ENCODE results near the gene PPP1R7. TPM values are rescaled to one million over a fixed set of nuclear protein-coding genes. Genes with fewer than 3 reads are reported as not detected.

Gene PPP1R7
- total RNA-seq, 4 donors from 2014 or later = 37.8 to 104 (median 44.4) TPM

GRCh38 chr2:241133436-241133820 lies 16.8 kb upstream of the PPP1R7 start:
- Histone ChIP-seq H3K36me3 (peaks cover 40% of the 10 kb centered on the region), H3K27ac (no peak overlapping the region), H3K27me3 (no peaks in the 10 kb centered on the region), H3K4me3 (no peak overlapping the region), H3K9me3 (no peaks in the 10 kb centered on the region), H3K4me1 (no peaks in the 10 kb centered on the region)
- TF ChIP-seq POLR2A (IDR thresholded peaks at IDR 0.05) = no peak
- TF ChIP-seq POLR2AphosphoS5 (IDR thresholded peaks at IDR 0.05) = no peak
- no peak for TF ChIP-seq EP300 (IDR thresholded peaks at IDR 0.05)
- no peak for TF ChIP-seq CTCF (IDR thresholded peaks at IDR 0.05)
- no peak for DNase-seq (ENCODE audit: low spot score in 2 of 2)
- 97% methylated on average over 10 of the region's 10 CpGs for WGBS

- peaks cover 43% of the 10 kb centered on the region for H3K36me3 ChIP-seq
- 84% methylated on average over 4 of the region's 7 CpGs for WGBS
- TF ChIP-seq CTCF (IDR thresholded peaks at IDR 0.05) = no peak
- TF ChIP-seq POLR2AphosphoS5 (IDR thresholded peaks at IDR 0.05) = no peak
- TF ChIP-seq POLR2A (IDR thresholded peaks at IDR 0.05) = no peak
- TF ChIP-seq EP300 (IDR thresholded peaks at IDR 0.05) = no peak
Observed at GRCh38 chr2:241134711-241135110, 15.6 kb upstream of the PPP1R7 start.

GRCh38 chr2:241135737-241136136 lies 14.5 kb upstream of the PPP1R7 start:
- no peak for TF ChIP-seq POLR2A (IDR thresholded peaks at IDR 0.05)
- TF ChIP-seq CTCF (IDR thresholded peaks at IDR 0.05) = no peak
- no peak for TF ChIP-seq POLR2AphosphoS5 (IDR thresholded peaks at IDR 0.05)
- TF ChIP-seq EP300 (IDR thresholded peaks at IDR 0.05) = no peak
- H3K36me3 ChIP-seq = peaks cover 52% of the 10 kb centered on the region
- H3K27ac ChIP-seq = no peak overlapping the region
- WGBS = 77% methylated on average over 9 of the region's 9 CpGs
- no peaks in the 10 kb centered on the region for H3K4me1 ChIP-seq
- no peak overlapping the region for H3K4me3 ChIP-seq
- H3K9me3 ChIP-seq = no peaks in the 10 kb centered on the region
- peak; percentile 33 to 53 for DNase-seq (ENCODE audit: low spot score in 2 of 2)
- no peaks in the 10 kb centered on the region for H3K27me3 ChIP-seq

More at GRCh38 chr2:241134711-241135110, 15.6 kb upstream of the PPP1R7 start:
- DNase-seq (ENCODE audit: low spot score in 2 of 2) = peak in 1 of 2 donors; percentile 35
- no peaks in the 10 kb centered on the region for H3K9me3 ChIP-seq
- H3K27ac ChIP-seq = no peak overlapping the region
- H3K27me3 ChIP-seq = no peaks in the 10 kb centered on the region
- H3K4me3 ChIP-seq = no peak overlapping the region
- H3K4me1 ChIP-seq = no peaks in the 10 kb centered on the region

- no peak overlapping the region for H3K27ac ChIP-seq
- no peaks in the 10 kb centered on the region for H3K27me3 ChIP-seq
- H3K4me1 ChIP-seq = no peaks in the 10 kb centered on the region
- TF ChIP-seq POLR2AphosphoS5 (IDR thresholded peaks at IDR 0.05) (no peak), POLR2A (IDR thresholded peaks at IDR 0.05) (no peak), CTCF (IDR thresholded peaks at IDR 0.05) (no peak), EP300 (IDR thresholded peaks at IDR 0.05) (no peak)
- DNase-seq (ENCODE audit: low spot score in 2 of 2) = peak in 1 of 2 donors; percentile 62
- no peaks in the 10 kb centered on the region for H3K9me3 ChIP-seq
- 91% methylated on average over 7 of the region's 8 CpGs for WGBS
- H3K36me3 ChIP-seq = peaks cover 52% of the 10 kb centered on the region
- H3K4me3 ChIP-seq = no peak overlapping the region
Observed at GRCh38 chr2:241136191-241136590, 14.1 kb upstream of the PPP1R7 start.

GRCh38 chr2:241136661-241137260 lies 13.5 kb upstream of the PPP1R7 start:
- no peak overlapping the region for H3K4me3 ChIP-seq
- peaks cover 52% of the 10 kb centered on the region for H3K36me3 ChIP-seq
- 96% methylated on average over 14 of the region's 25 CpGs for WGBS
- DNase-seq (ENCODE audit: low spot score in 2 of 2) = peak in 1 of 2 donors; percentile 69
- TF ChIP-seq POLR2AphosphoS5 (IDR thresholded peaks at IDR 0.05) = no peak
- no peak for TF ChIP-seq CTCF (IDR thresholded peaks at IDR 0.05)
- TF ChIP-seq EP300 (IDR thresholded peaks at IDR 0.05) = no peak
- no peak for TF ChIP-seq POLR2A (IDR thresholded peaks at IDR 0.05)
- H3K27me3 ChIP-seq = no peaks in the 10 kb centered on the region
- H3K9me3 ChIP-seq = no peaks in the 10 kb centered on the region
- H3K27ac ChIP-seq = no peak overlapping the region
- no peaks in the 10 kb centered on the region for H3K4me1 ChIP-seq
